CD4-positive, alpha-beta memory T cell (primary cell): Measurements from ENCODE around the gene TMEM38B. TPM values are rescaled to one million over a fixed set of nuclear protein-coding genes. Genes with fewer than 3 reads are reported as not detected.
A peak's percentile ranks its signal among the peaks of the same experiment; 100 is the strongest.
"Not testable (repeated sequence)": the region's sequence is repeated elsewhere in the genome, so short reads cannot be mapped to it uniquely, and the experiment has no call there.

ENCODE experiments used
- CTCF ChIA-PET: fragments of 350-600 bp; sonication (Branson Sonifier 250); formaldehyde crosslinking; loops from one replicate; lab custom pipeline; 2021; ENCODE audit warnings: inconsistent platforms; ENCODE audit not compliant: partially characterized antibody; lab: Charles Lee
- POLR2A ChIA-PET: fragments of 350-600 bp; sonication (Branson Sonifier 250); formaldehyde crosslinking; loops from one replicate; lab custom pipeline; 2021; ENCODE audit not compliant: partially characterized antibody; lab: Charles Lee
- DNase-seq, 5 donors: peaks; one replicate each; pipeline versions ENCODE4 v3.0.0 to v3.0.0-alpha.2; 2020 to 2022; ENCODE audit warnings: mixed read lengths in 1 of 5
- H3K27ac ChIP-seq: one replicate; pipeline ENCODE4 v1.7.0; 2013; ENCODE audit warnings: low read depth, low read length
- H3K27me3 ChIP-seq: 2 replicates; pipeline ENCODE4 v1.7.0; 2013; ENCODE audit warnings: mild to moderate bottlenecking, low read length, moderate library complexity; ENCODE audit not compliant: insufficient read depth
- H3K36me3 ChIP-seq: 2 replicates; pipeline ENCODE4 v1.7.0; 2013; ENCODE audit warnings: mild to moderate bottlenecking, low read length, moderate library complexity; ENCODE audit not compliant: insufficient read depth
- H3K4me1 ChIP-seq: 2 replicates; pipeline ENCODE4 v1.7.0; 2013; ENCODE audit warnings: mild to moderate bottlenecking, low read length, moderate library complexity; ENCODE audit not compliant: insufficient read depth
- H3K4me3 ChIP-seq, 2 donors: one replicate each; pipeline ENCODE4 v1.7.0; 2013; ENCODE audit warnings: low read length in 2 of 2, mild to moderate bottlenecking in 1 of 2
- H3K9me3 ChIP-seq, 2 donors: one replicate each; pipeline ENCODE4 v1.7.0; 2013; ENCODE audit warnings: low read length in 2 of 2, control low read depth in 1 of 2; ENCODE audit not compliant: control insufficient read depth in 1 of 2
- H3K27ac Mint-ChIP-seq, 7 donors: one replicate each; pipeline ENCODE4 v1.8.0; 2020 to 2021; ENCODE audit warnings: mixed read lengths in 7 of 7, mild to moderate bottlenecking in 6 of 7, inconsistent platforms in 3 of 7, moderate library complexity in 3 of 7
- H3K27me3 Mint-ChIP-seq, 2 donors: one replicate each; pipeline ENCODE4 v1.8.0; 2020 to 2021; ENCODE audit warnings: mixed read lengths in 2 of 2
- H3K36me3 Mint-ChIP-seq, 2 donors: one replicate each; pipeline ENCODE4 v1.8.0; 2020 to 2021; ENCODE audit warnings: mixed read lengths in 2 of 2, inconsistent platforms in 1 of 2, mild to moderate bottlenecking in 1 of 2
- H3K4me1 Mint-ChIP-seq, 4 donors: one replicate each; pipeline ENCODE4 v1.8.0; 2020 to 2021; ENCODE audit warnings: mixed read lengths in 4 of 4, mild to moderate bottlenecking in 1 of 4
- H3K4me3 Mint-ChIP-seq, 8 donors: one replicate each; pipeline ENCODE4 v1.8.0; 2020 to 2021; ENCODE audit warnings: mixed read lengths in 8 of 8, mild to moderate bottlenecking in 7 of 8, moderate library complexity in 6 of 8, inconsistent platforms in 3 of 8
- H3K9me3 Mint-ChIP-seq, 8 donors: one replicate each; pipeline ENCODE4 v1.8.0; 2020 to 2021; ENCODE audit warnings: mixed read lengths in 8 of 8, mild to moderate bottlenecking in 5 of 8, inconsistent platforms in 3 of 8, moderate library complexity in 1 of 8
- intact Hi-C: fragments of 100-400 bp; cut with micrococcal nuclease; formaldehyde crosslinking; loops from one replicate; pipeline ENCODE4 v1.15.1; 2023
- polyA plus RNA-seq, 2 donors: library from polyadenylated mRNA; unstranded; fragments of 300-500 nt; fragmentation: Illumina TruSeq; gene quantifications; one replicate each; pipeline ENCODE4 v1.2.3, GENCODE V29; 2021
- total RNA-seq, 2 experiments: library from RNA; stranded (reverse); gene quantifications; one replicate each; pipeline ENCODE4 v1.2.3, GENCODE V29; 2021

Gene TMEM38B
- total and polyA plus RNA-seq, 4 experiments from 2014 or later = 13.4 to 23.3 (median 17.3) TPM

GRCh38 chr9:105716146-105716545, 21.8 kb downstream of the TMEM38B start:
- Mint-ChIP-seq H3K27me3 (no peaks in the 10 kb centered on the region), H3K4me1 (peaks cover 0 to 5% (median under 1%) of the 10 kb centered on the region in 4 donors), H3K27ac (peak overlapping the region in 3 of 7 donors; percentile 30 to 73 (median 70)), H3K36me3 (peaks cover 3 to 7% of the 10 kb centered on the region in 2 donors), H3K9me3 (no peaks in the 10 kb centered on the region), H3K4me3 (no peak overlapping the region)
- DNase-seq = no peak
- Histone ChIP-seq H3K9me3 (no peaks in the 10 kb centered on the region), H3K4me3 (no peak overlapping the region), H3K27me3 (no peaks in the 10 kb centered on the region), H3K4me1 (no peaks in the 10 kb centered on the region), H3K36me3 (no peaks in the 10 kb centered on the region), H3K27ac (no peak overlapping the region)
- ChIA-PET POLR2A (no interaction called here), CTCF (interaction anchor here (0.9 to 1.0 kb wide), 2 partner anchors 78 to 108 kb away, joined by 3 to 4 read pairs; no protein-coding TSS in a partner anchor)
- intact Hi-C loops = no loop called here

DNA sequence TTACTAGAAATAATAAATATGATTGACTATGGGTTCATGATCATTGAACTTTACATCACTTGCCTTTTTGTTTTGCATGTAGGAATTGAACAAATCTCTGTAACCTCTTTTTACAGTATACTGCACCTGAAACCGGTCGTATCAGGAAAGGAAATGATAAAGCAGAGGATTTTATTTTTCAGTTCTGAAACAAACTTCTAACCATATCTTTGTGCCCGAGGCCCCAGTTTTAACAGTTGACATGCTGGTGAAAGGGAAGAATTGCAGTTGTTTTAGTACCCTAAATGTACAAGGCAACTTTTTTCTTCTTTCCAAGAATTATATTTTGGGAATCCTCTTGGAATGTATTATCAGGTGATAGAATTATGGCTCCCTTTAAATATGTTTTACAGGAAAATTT, 27.8 kb downstream of the TMEM38B start:
- Histone ChIP-seq H3K27me3 (no peaks in the 10 kb centered on the region), H3K36me3 (no peaks in the 10 kb centered on the region), H3K4me3 (no peak overlapping the region), H3K27ac (no peak overlapping the region), H3K4me1 (no peaks in the 10 kb centered on the region), H3K9me3 (no peaks in the 10 kb centered on the region)
- CTCF ChIA-PET = interaction anchor here (1.6 kb wide), 1 partner anchor 113 kb away, joined by 3 read pairs; no protein-coding TSS in a partner anchor
- Mint-ChIP-seq H3K4me1 (no peaks in the 10 kb centered on the region), H3K4me3 (no peak overlapping the region), H3K27ac (no peak overlapping the region), H3K9me3 (no peaks in the 10 kb centered on the region), H3K27me3 (no peaks in the 10 kb centered on the region), H3K36me3 (peaks cover 5 to 12% of the 10 kb centered on the region in 2 donors)
- intact Hi-C loops = no loop called here
- POLR2A ChIA-PET = no interaction called here
- no peak for DNase-seq

DNA sequence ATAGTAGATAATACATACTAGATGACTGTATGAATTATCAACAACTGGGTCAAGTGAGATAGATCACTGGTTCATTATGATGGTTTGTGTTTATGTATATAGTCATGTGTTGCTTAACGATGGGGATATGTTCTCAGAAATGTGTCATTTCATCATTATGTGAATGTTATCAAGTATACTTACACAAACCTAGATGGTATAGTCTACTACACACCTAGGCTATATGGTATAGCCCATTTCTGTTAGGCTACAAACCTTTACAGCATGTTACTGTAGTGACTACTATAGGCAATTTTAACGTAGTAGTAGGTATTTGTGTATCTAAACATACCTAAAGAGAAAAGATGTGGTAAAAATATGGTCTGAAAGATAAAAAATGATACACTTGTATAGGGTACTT, 31.0 kb downstream of the TMEM38B start:
- ChIA-PET POLR2A (no interaction called here), CTCF (no interaction called here)
- H3K9me3 ChIP-seq = no peaks in the 10 kb centered on the region
- H3K36me3 Mint-ChIP-seq = peaks cover 25 to 42% of the 10 kb centered on the region in 2 donors
- H3K4me3 ChIP-seq = no peak overlapping the region
- no peaks in the 10 kb centered on the region for H3K4me1 ChIP-seq
- H3K27ac ChIP-seq = no peak overlapping the region
- intact Hi-C loops = no loop called here
- H3K27ac Mint-ChIP-seq = no peak overlapping the region
- no peaks in the 10 kb centered on the region for H3K27me3 ChIP-seq
- no peaks in the 10 kb centered on the region for H3K36me3 ChIP-seq
- H3K4me1 Mint-ChIP-seq = no peaks in the 10 kb centered on the region
- no peak for DNase-seq
- no peaks in the 10 kb centered on the region for H3K27me3 Mint-ChIP-seq
- peaks cover 0 to 6% (median 0%) of the 10 kb centered on the region in 8 donors for H3K9me3 Mint-ChIP-seq
- H3K4me3 Mint-ChIP-seq = no peak overlapping the region

GRCh38 chr9:105728230-105728629, 33.9 kb downstream of the TMEM38B start:
- intact Hi-C loops, H3K36me3 ChIP-seq, H3K4me3 Mint-ChIP-seq, H3K4me3 ChIP-seq, H3K9me3 ChIP-seq, H3K27me3 ChIP-seq, H3K27ac Mint-ChIP-seq, POLR2A ChIA-PET, H3K27ac ChIP-seq, H3K27me3 Mint-ChIP-seq, H3K4me1 ChIP-seq, H3K4me1 Mint-ChIP-seq, DNase-seq: not testable (repeated sequence)
- CTCF ChIA-PET = interaction anchor here (0.7 kb wide), 1 partner anchor 68 kb away, joined by 3 read pairs; no protein-coding TSS in a partner anchor
- peaks cover 4 to 17% (median 13%) of the 10 kb centered on the region in 8 donors for H3K9me3 Mint-ChIP-seq
- H3K36me3 Mint-ChIP-seq = peaks cover 47 to 66% of the 10 kb centered on the region in 2 donors

GRCh38 chr9:105731420-105731819, 37.1 kb downstream of the TMEM38B start:
- H3K4me1 Mint-ChIP-seq, CTCF ChIA-PET, POLR2A ChIA-PET, H3K9me3 ChIP-seq, H3K4me3 ChIP-seq, H3K36me3 ChIP-seq, H3K27me3 Mint-ChIP-seq, H3K4me3 Mint-ChIP-seq, intact Hi-C loops, H3K27ac Mint-ChIP-seq, H3K4me1 ChIP-seq, DNase-seq, H3K27ac ChIP-seq, H3K27me3 ChIP-seq: not testable (repeated sequence)
- Mint-ChIP-seq H3K9me3 (peaks cover 5 to 49% (median 41%) of the 10 kb centered on the region in 8 donors), H3K36me3 (peaks cover 70 to 86% of the 10 kb centered on the region in 2 donors)

- no peaks in the 10 kb centered on the region for H3K27me3 Mint-ChIP-seq
- no peak overlapping the region for H3K4me3 Mint-ChIP-seq
- peaks cover 5 to 52% (median 42%) of the 10 kb centered on the region in 8 donors for H3K9me3 Mint-ChIP-seq
- DNase-seq = no peak
- H3K27ac ChIP-seq = no peak overlapping the region
- intact Hi-C loops = no loop called here
- H3K9me3 ChIP-seq = peaks cover 0 to 5% of the 10 kb centered on the region in 2 donors
- H3K4me1 ChIP-seq = no peaks in the 10 kb centered on the region
- H3K4me1 Mint-ChIP-seq = no peaks in the 10 kb centered on the region
- H3K36me3 Mint-ChIP-seq = peaks cover 67 to 83% of the 10 kb centered on the region in 2 donors
- POLR2A ChIA-PET = no interaction called here
- no peak overlapping the region for H3K4me3 ChIP-seq
- peak overlapping the region in 1 of 7 donors; percentile 47 for H3K27ac Mint-ChIP-seq
- no peaks in the 10 kb centered on the region for H3K27me3 ChIP-seq
- CTCF ChIA-PET = no interaction called here
- no peaks in the 10 kb centered on the region for H3K36me3 ChIP-seq
Measured at GRCh38 chr9:105735366-105735765, 41.0 kb downstream of the TMEM38B start.

DNA sequence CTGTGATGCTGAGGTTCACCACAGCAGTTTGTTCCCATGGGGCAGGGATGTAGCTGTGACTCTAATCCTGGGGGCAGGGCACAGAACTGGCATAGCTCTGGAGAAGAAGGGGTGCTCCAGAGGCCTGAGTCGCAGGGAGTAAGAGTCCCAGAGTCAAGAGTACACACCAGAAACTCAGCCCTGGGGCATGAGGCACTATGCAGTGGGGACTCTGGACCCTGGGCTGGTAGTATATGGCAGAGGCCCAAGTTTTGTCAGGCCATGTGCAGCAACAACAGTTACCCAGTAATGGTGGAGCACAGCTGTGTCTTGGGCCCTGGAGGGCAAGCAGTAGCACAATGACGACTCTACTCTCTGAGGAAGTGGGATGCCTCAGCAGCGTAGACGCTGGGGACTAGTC, 42.9 kb downstream of the TMEM38B start:
- H3K27me3 ChIP-seq = no peaks in the 10 kb centered on the region
- H3K36me3 ChIP-seq = no peaks in the 10 kb centered on the region
- no peaks in the 10 kb centered on the region for H3K4me1 ChIP-seq
- Mint-ChIP-seq H3K27ac (no peak overlapping the region), H3K4me3 (no peak overlapping the region), H3K27me3 (no peaks in the 10 kb centered on the region), H3K36me3 (peaks cover 60 to 86% of the 10 kb centered on the region in 2 donors), H3K4me1 (no peaks in the 10 kb centered on the region), H3K9me3 (peaks cover 3 to 47% (median 41%) of the 10 kb centered on the region in 8 donors)
- DNase-seq = no peak
- H3K4me3 ChIP-seq = no peak overlapping the region
- CTCF ChIA-PET = interaction anchor here (0.6 to 1.0 kb wide), 2 partner anchors 19 to 77 kb away, joined by 3 read pairs; no protein-coding TSS in a partner anchor
- peaks cover 0 to 5% of the 10 kb centered on the region in 2 donors for H3K9me3 ChIP-seq
- POLR2A ChIA-PET = no interaction called here
- H3K27ac ChIP-seq = no peak overlapping the region
- intact Hi-C loops = no loop called here
